ENCODE data around the gene NPAS4.
A peak's percentile ranks its signal among the peaks of the same experiment; 100 is the strongest.
"Not testable (repeated sequence)": the region's sequence is repeated elsewhere in the genome, so short reads cannot be mapped to it uniquely, and the experiment has no call there.

Gene NPAS4

GRCh38 chr11:66437979-66438503 is 17.2 kb downstream of the NPAS4 start:
- H3K27ac ChIP-seq = peak overlapping the region; percentile 96
- peak overlapping the region; percentile 85 for H2AFZ ChIP-seq
- peak overlapping the region; percentile 71 for H3K4me3 ChIP-seq (ENCODE audit: low read depth, low read length)
- no peaks in the 10 kb centered on the region for H3K79me2 ChIP-seq
- H3K4me2 ChIP-seq (ENCODE audit: low read length) = peak overlapping the region; percentile 71
- H3K4me1 ChIP-seq = no peaks in the 10 kb centered on the region
- no peaks in the 10 kb centered on the region for H3K36me3 ChIP-seq (ENCODE audit: control insufficient read depth, insufficient read depth, low read length)
- H3K9ac ChIP-seq = no peak overlapping the region
- H3K27me3 ChIP-seq (ENCODE audit: control insufficient read depth, insufficient read depth, low read length) = no peaks in the 10 kb centered on the region
- no peaks in the 10 kb centered on the region for H3K9me3 ChIP-seq (ENCODE audit: control insufficient read depth, low read length)
- TF ChIP-seq, protein P1, sequence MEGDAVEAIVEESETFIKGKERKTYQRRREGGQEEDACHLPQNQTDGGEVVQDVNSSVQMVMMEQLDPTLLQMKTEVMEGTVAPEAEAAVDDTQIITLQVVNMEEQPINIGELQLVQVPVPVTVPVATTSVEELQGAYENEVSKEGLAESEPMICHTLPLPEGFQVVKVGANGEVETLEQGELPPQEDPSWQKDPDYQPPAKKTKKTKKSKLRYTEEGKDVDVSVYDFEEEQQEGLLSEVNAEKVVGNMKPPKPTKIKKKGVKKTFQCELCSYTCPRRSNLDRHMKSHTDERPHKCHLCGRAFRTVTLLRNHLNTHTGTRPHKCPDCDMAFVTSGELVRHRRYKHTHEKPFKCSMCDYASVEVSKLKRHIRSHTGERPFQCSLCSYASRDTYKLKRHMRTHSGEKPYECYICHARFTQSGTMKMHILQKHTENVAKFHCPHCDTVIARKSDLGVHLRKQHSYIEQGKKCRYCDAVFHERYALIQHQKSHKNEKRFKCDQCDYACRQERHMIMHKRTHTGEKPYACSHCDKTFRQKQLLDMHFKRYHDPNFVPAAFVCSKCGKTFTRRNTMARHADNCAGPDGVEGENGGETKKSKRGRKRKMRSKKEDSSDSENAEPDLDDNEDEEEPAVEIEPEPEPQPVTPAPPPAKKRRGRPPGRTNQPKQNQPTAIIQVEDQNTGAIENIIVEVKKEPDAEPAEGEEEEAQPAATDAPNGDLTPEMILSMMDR (IDR thresholded peaks at IDR 0.05) = no peak

- Histone ChIP-seq H3K4me1 (no peaks in the 10 kb centered on the region), H3K4me3 (ENCODE audit: low read depth, low read length) (peak within 1 kb of the TSS; percentile 71), H3K27me3 (ENCODE audit: control insufficient read depth, insufficient read depth, low read length) (no peaks in the 10 kb centered on the region), H3K4me2 (ENCODE audit: low read length) (peak within 1 kb of the TSS; percentile 71), H2AFZ (peak within 1 kb of the TSS; percentile 85), H3K9ac (no peak within 1 kb of the TSS), H3K36me3 (ENCODE audit: control insufficient read depth, insufficient read depth, low read length) (no peaks in the 10 kb centered on the region), H3K27ac (peak within 1 kb of the TSS; percentile 96), H3K79me2 (no peaks in the 10 kb centered on the region), H3K9me3 (ENCODE audit: control insufficient read depth, low read length) (no peaks in the 10 kb centered on the region)
- TF ChIP-seq, protein P1 (IDR thresholded peaks at IDR 0.05) = peak; percentile 69
These were observed 17.9 kb downstream of the NPAS4 start, which contains the start of gene MRPL11 for GRCh38 chr11:66438504-66439466. TSS of gene MRPL11 (minus strand) at chr11:66438848. CDS start at chr11:66438754, 94 bp downstream.

DNA sequence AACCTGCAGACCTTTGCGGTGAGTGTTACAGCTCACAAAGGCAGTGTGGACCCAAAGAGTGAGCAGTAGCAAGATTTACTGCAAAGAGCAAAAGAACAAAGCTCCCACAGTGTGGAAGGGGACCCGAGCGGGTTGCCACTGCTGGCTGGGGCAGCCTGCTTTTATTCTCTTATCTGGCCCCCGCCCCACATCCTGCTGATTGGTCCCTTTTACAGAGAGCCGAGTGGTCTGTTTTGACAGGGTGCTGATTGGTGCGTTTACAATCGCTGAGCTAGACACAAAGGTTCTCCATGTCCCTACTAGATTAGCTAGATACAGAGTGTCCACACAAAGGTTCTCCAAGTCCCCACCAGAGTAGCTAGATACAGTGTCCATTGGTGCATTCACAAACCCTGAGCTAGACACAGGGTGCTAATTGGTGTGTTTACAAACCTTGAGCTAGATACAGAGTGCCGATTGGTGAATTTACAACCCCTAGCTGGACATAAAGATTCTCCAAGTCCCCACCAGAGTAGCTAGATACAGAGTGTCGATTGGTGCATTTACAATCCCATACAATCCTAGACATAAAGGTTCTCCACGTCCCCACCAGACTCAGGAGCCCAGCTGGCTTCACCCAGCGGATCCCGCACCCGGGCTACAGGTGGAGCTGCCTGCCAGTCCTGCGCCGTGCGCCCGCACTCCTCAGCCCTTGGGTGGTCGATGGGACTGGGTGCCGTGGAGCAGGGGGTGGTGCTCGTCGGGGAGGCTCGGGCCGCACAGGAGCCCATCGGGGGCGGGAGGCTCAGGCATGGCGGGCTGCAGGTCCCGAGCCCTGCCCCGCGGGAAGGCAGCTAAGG is 19.5 kb downstream of the NPAS4 start:
- H3K36me3 ChIP-seq (ENCODE audit: control insufficient read depth, insufficient read depth, low read length); H2AFZ ChIP-seq; H3K79me2 ChIP-seq; H3K9me3 ChIP-seq (ENCODE audit: control insufficient read depth, low read length); H3K9ac ChIP-seq; H3K27me3 ChIP-seq (ENCODE audit: control insufficient read depth, insufficient read depth, low read length); H3K4me1 ChIP-seq; H3K4me3 ChIP-seq (ENCODE audit: low read depth, low read length); H3K4me2 ChIP-seq (ENCODE audit: low read length); H3K27ac ChIP-seq: not testable (repeated sequence)

GRCh38 chr11:66440940-66441282 is 20.1 kb downstream of the NPAS4 start:
- not testable (repeated sequence) for H3K4me3 ChIP-seq (ENCODE audit: low read depth, low read length); H3K4me2 ChIP-seq (ENCODE audit: low read length); H3K9ac ChIP-seq; H3K27me3 ChIP-seq (ENCODE audit: control insufficient read depth, insufficient read depth, low read length); H3K9me3 ChIP-seq (ENCODE audit: control insufficient read depth, low read length); H3K36me3 ChIP-seq (ENCODE audit: control insufficient read depth, insufficient read depth, low read length); H3K27ac ChIP-seq; H3K4me1 ChIP-seq; H3K79me2 ChIP-seq; H2AFZ ChIP-seq

DNA sequence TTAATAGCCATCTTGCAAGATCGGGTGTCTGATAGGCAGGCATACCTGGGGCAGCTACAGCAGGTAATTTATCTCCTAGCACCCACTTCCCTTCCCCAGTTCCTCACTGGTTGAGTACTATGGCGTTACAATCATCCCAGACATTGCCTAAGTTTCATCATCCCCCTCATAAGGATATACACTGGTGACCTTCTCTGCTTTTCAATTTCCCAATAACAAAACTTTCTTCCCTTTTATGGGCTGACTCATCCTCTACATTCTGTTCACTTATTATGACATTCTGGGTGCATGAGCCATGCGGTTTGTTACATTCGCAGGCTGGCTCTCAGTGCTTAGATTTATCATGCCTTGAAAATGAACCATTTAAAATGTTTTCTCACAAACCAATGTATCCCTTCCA is 22.8 kb downstream of the NPAS4 start:
- Histone ChIP-seq H3K79me2 (no peaks in the 10 kb centered on the region), H3K36me3 (ENCODE audit: control insufficient read depth, insufficient read depth, low read length) (no peaks in the 10 kb centered on the region), H3K4me2 (ENCODE audit: low read length) (no peak overlapping the region), H3K9me3 (ENCODE audit: control insufficient read depth, low read length) (no peaks in the 10 kb centered on the region), H3K4me1 (no peaks in the 10 kb centered on the region), H3K9ac (no peak overlapping the region), H3K27ac (no peak overlapping the region), H3K4me3 (ENCODE audit: low read depth, low read length) (no peak overlapping the region), H3K27me3 (ENCODE audit: control insufficient read depth, insufficient read depth, low read length) (no peaks in the 10 kb centered on the region), H2AFZ (no peak overlapping the region)
- TF ChIP-seq, protein P1 (IDR thresholded peaks at IDR 0.05) = no peak
